Occipital lobe (tissue), 2 donors: ENCODE data around the gene GLRX2. TPM values are rescaled to one million over a fixed set of nuclear protein-coding genes. Genes with fewer than 3 reads are reported as not detected.
A peak's percentile ranks its signal among the peaks of the same experiment; 100 is the strongest.
"Not testable (repeated sequence)": the region's sequence is repeated elsewhere in the genome, so short reads cannot be mapped to it uniquely, and the experiment has no call there.

Experiments used
- DNase-seq: peaks from one replicate; lab custom pipeline; 2025; lab: John Stamatoyannopoulos, UW
- total RNA-seq: library from RNA; depleted of rRNA; stranded (reverse); fragments of >200 nt; gene quantifications from one replicate; pipeline ENCODE4 v1.2.3, GENCODE V29; 2014

The GLRX2 gene
- 19.7 TPM for total RNA-seq

DNA sequence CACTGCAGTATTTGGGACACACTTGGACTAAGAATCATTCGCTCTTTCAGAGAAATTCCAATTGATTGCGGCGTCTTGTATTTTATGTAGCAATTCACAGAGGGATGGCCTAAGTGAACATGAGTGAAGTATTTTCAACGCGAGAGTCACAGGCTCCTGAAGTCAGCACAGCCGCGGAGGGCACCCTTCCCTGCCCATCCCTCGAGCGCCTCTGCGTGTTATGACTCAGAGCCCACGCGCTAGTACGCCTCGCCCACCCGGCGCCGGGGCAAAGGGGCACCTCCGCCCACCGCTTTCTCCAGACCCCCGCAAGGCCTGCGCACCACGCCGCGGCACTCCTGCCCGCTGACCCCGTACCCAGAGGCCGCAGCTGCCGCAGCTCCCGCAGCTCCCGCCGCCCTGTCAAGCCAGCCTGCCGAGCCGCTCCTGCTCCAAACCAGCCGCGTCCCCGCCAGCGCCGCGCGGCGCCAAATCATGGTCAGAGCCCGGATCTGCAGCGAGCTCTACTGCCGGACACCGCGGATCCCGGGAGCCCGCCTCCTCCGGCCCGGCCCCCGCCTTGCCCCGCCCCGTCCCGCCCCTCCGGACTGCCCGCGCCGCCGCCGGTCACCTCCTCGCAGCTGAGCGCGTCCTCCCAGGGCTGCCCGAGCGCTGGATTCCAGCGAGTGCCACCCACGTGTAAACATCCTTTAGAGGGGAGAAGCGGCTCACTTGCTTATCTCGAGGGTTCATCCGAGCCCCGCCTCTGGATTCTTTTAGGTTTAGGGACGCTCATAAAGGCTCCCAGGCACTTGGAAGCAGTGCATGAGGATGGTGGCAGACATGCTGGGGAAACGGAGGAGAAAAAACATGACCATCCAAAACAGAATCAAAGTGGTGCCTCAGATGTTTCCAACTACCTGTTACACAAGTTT lies at the start of gene GLRX2:
Gene GLRX2, minus strand, starts transcription at position 508 of the 914 bp plus-strand sequence. Its CDS starts 32 bp downstream, at position 476.
- DNase-seq: peak; percentile 88

- no peak for DNase-seq
Measured at GRCh38 chr1:193144999-193145398, 39.8 kb upstream of the GLRX2 start.

DNA sequence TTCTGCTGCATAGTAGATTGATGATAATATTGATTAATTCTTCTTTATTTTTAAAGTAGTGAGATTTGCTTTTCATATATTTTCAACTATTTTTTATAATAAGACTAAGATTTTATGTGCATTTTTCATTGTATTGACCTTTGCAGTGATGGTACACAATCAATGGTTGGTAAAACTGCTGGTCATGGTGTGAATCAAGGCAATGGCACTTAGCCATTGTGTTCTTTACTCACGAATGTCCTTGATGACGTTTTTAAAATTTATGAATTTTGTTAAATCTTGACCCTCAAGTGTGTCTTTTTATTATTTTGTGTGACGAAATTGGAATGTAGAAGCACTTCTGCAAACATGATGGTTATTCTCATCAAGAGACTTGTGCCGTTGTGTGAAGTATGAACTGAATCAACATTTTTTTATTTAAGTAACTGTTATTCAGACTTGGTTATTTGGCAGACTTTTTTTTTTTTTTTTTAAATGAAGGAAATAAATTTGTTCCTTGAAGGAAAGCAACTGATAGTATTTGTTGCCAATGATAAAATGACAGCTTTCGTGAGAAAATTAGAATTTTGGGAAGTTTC lies 39.2 kb upstream of the GLRX2 start:
- no peak for DNase-seq

- DNase-seq: no peak
Measured at GRCh38 chr1:193143285-193143684, 38.1 kb upstream of the GLRX2 start.

DNA sequence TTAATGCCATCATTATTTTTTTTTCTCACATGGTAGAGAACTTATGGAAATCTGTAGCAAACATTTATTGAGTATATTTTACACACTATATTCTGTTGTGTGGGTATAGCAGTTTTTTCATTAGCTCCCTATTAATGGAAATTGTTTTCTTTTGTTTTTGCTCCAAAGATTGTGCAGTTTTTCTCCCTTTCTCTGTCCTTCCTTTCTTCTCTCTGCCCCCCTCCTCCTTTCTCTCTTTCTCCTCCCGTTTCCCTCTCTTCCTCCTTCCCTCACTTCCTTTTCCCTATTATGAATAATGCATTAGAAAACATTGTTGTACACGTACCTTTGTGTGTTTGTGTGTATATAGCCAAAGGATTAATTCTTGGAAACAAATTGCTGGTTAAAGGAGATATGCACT lies 37.2 kb upstream of the GLRX2 start:
- no peak for DNase-seq

GRCh38 chr1:193141804-193142203 lies 36.6 kb upstream of the GLRX2 start:
- DNase-seq: no peak

GRCh38 chr1:193140254-193140653 lies 35.0 kb upstream of the GLRX2 start:
- no peak for DNase-seq

DNA sequence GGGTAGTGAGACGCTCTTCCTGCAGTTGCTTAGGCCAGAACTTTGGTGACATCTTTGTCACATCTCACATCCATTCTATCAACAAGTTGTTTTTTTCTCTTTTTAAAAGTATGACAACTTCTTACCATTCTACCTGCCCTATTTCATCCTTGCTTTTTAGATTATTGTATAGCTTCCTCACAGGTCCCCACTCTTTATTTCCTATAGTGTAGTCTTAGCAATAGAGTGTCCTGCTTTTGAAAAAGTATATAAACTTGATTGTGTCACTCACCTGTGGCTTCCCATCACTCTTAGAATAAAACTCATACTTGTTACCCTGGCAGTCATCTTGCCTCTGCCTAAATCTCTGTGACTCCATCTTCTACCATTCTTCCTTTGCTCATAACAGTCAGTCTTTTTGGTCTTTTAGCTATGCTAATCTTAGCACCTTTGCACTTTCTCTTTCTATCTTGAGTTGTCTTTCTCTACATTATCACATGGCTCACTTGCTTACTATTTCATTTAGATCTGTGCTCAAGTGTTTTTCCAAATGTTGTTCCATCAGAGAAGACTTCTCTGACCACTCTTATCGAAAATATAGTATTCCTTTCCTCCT lies 26.1 kb upstream of the GLRX2 start:
- no peak for DNase-seq

- no peak for DNase-seq
Measured at GRCh38 chr1:193125369-193125768, 20.2 kb upstream of the GLRX2 start.

DNA sequence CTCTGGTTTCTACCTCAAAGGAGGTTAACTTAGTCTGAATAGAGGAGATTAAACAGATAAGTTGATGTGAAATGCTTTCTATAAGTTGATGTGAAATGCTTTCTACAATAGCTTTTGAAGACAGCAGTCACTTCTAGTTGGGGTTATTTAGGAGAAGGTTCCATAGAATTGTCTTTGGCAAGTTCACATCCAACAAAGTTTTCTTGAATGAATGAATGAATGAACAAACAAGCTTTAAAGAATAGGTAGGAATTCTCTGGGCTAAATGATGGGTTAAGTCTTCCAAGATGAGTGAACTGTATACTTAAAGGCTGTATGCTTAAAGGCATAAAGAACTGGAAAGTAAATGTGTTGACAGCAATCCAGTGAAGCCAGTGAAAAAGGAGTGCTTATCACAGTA lies 18.5 kb upstream of the GLRX2 start:
- no peak for DNase-seq

DNA sequence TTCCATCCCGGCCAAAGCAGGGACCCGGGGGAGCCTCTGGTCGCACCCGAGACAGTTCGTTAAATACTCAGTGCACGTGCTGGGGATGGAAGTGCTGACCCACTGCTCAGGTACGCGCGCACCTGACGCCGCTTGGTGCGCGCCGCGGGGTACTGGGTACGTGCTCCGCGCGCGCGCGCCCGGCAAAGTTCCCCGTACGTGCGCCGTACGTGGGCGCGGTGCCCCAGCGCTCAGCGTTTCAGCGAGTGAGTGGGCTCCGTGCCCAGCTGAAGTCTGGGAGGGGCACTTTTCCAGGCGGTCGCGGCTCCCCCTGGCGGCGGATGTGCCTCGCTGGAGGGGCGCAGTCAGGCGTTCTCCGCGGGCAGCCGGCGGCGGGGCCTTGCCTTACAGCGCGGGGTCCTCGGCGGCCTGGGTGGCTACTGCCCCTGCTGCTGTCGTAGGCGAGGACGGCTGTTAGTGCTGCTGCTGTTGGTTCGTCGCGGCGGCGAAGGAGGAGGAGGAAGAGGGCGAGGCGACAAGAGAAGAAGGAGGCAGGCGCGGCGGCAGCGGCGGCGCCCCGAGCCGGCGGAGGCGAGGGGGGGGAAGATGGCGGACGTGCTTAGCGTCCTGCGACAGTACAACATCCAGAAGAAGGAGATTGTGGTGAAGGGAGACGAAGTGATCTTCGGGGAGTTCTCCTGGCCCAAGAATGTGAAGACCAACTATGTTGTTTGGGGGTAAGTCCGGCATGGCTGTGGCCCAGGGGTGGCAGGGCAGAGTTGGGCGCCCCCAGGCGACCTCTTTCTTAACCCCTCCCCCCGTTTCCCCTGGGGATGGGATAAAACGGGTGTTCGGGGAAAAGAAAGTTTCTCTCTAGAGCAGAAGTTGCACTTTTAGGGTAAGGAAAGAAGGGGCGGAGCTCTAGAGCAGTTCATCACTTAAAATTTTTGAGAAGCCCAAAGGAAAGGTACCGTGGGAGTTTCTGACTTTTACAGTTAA lies 16.7 kb upstream of the GLRX2 start, which contains the start of gene CDC73:
Gene CDC73, plus strand, starts transcription at position 416 of the 978 bp plus-strand sequence. Its CDS starts 170 bp downstream, at position 586.
- DNase-seq: peak; percentile 97

- DNase-seq: no peak
Measured at GRCh38 chr1:193120604-193121166, 15.5 kb upstream of the GLRX2 start.

GRCh38 chr1:193118803-193119730 lies 13.9 kb upstream of the GLRX2 start:
- no peak for DNase-seq

- DNase-seq: no peak
Measured at GRCh38 chr1:193118194-193118593, 13.0 kb upstream of the GLRX2 start.

DNA sequence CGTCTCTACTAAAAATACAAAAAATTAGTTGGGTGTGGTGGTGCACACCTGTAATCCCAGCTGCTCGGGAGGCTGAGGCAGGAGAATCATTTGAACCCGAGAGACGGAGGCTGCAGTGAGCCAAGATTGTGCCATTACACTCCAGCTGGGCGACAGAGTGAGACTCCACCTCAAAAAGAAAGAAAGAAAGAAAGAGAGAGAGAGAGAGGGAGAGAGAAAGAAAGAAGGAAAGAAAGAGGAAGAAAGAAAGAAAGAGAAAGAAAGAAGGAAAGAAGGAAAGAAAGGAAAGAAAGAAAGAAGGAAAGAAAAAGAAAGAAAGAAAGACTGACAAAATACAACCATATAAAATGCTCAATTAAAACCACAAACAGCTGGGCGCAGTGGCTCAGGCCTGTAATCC lies 12.0 kb upstream of the GLRX2 start:
- DNase-seq: not testable (repeated sequence)

DNA sequence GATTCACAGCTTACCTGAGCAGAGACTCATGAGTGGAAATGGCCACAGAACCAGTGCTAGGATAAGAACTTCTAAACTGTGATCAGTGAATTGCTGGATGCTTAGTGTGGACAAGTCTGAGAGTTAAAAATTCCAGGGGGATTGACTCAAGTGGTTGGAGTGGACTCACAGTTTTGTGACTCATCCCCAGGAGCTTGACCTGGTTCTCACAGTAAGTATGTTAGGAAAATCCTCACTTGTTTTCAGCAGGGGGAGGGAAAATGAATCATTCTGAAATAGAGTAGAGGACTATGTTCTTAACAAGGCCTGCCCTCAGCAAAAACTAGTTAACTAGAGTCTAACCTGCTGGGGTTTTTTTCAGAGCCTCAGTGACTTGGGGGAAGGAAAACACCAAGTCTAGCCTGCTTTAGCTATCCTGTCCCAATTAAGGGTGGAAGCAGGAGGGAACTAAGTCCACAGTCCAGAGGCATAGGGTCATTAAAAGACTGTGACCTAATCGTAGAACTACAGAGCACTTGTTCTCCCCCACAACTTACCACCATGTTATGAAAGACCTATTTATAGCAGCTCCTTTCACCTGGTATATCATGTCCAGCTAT lies 10.5 kb upstream of the GLRX2 start:
- no peak for DNase-seq

- no peak for DNase-seq
Measured at GRCh38 chr1:193114485-193115095, 9.4 kb upstream of the GLRX2 start.

- no peak for DNase-seq
Measured at GRCh38 chr1:193113992-193114332, 8.7 kb upstream of the GLRX2 start.
